HCT116 (cell line): ENCODE data around the gene NLRP5. TPM values are rescaled to one million over a fixed set of nuclear protein-coding genes. Genes with fewer than 3 reads are reported as not detected.

ENCODE experiments used
- ATAC-seq: fragments of 200-7000 bp; cut with Tn5 transposase; 2 replicates; pipeline ENCODE4 v1.9.1; 2020; ENCODE audit warnings: mild to moderate bottlenecking, moderate library complexity
- BruUV-seq: library from RNA; stranded (reverse); fragments of 400-500 nt; replicated peaks from 2 replicates; lab custom pipeline; 2021; lab: Mats Ljungman, UMichigan
- CTCF ChIA-PET: fragments of 300-600 bp; sonication (Branson Sonifier 250); formaldehyde crosslinking; loops from one replicate; lab custom pipeline; 2021; ENCODE audit warnings: antibody characterized with exemption; lab: Charles Lee
- POLR2A ChIA-PET: fragments of 300-600, 350-600 bp; sonication (Branson Sonifier 250); formaldehyde crosslinking; loops from one replicate; lab custom pipeline; 2021; ENCODE audit warnings: antibody characterized with exemption; lab: Charles Lee
- RAD21 ChIA-PET, 2 experiments: fragments of 300-600 bp; sonication (Branson Sonifier 250); formaldehyde crosslinking; loops; one replicate each; lab custom pipeline; 2023; ENCODE audit warnings: low total read pairs in 2 of 2; ENCODE audit not compliant: uncharacterized antibody in 2 of 2, unreplicated experiment in 2 of 2, low non-redundant PET in 1 of 2; lab: Charles Lee
- DNase-seq: peaks from one replicate; pipeline ENCODE4 v3.0.0-alpha.2; 2010; ENCODE audit warnings: low read depth, low spot score
- H2AFZ ChIP-seq: fragments of 200-600 bp; shearing (Covaris generic), sonication (generic); 2 replicates; pipeline ENCODE4 v1.6.1; 2017; ENCODE audit warnings: low read depth, mixed run types, mixed read lengths, antibody characterized with exemption, low read length; ENCODE audit not compliant: poor library complexity, severe bottlenecking
- H3K27ac ChIP-seq: 2 replicates; pipeline ENCODE4 v1.5.1; 2012; ENCODE audit warnings: low read depth, low read length
- H3K27me3 ChIP-seq: fragments of 200-600 bp; sonication (generic); 2 replicates; pipeline ENCODE4 v1.6.1; 2016; ENCODE audit warnings: mixed run types, low read length, mixed read lengths; ENCODE audit not compliant: insufficient read depth
- H3K36me3 ChIP-seq, 2 experiments: fragments of 200-500 bp in 1 of 2; fragments of 200-600 bp in 1 of 2; sonication (Bioruptor generic) in 1 of 2; sonication (generic) in 1 of 2; 2 replicates each; pipeline versions ENCODE4 v1.5.1 to v1.6.1; 2014 to 2016; ENCODE audit warnings: low read length in 2 of 2, inconsistent platforms in 1 of 2, mixed read lengths in 1 of 2, mixed run types in 1 of 2; ENCODE audit not compliant: insufficient read depth in 2 of 2, control insufficient read depth in 1 of 2
- H3K4me1 ChIP-seq, 2 experiments: fragments of 200-600 bp in 1 of 2; sonication (generic) in 1 of 2; 2 replicates each; pipeline versions ENCODE4 v1.5.1 to v1.6.1; 2012 to 2017; ENCODE audit warnings: low read length in 2 of 2, inconsistent platforms in 1 of 2, mild to moderate bottlenecking in 1 of 2, mixed read lengths in 1 of 2, mixed run types in 1 of 2, moderate library complexity in 1 of 2; ENCODE audit not compliant: insufficient read depth in 2 of 2, control insufficient read depth in 1 of 2
- H3K4me2 ChIP-seq: fragments of 200-600 bp; sonication (generic); 2 replicates; pipeline ENCODE4 v1.6.1; 2017; ENCODE audit warnings: mixed run types, low read length, mixed read lengths
- H3K4me3 ChIP-seq, 2 experiments: fragments of 200-600 bp in 1 of 2; sonication (generic) in 1 of 2; replicated peaks in 1 of 2; 2 replicates each; pipeline ENCODE4 v1.5.1; 2011 to 2016; ENCODE audit warnings: low read length in 2 of 2, control low read depth in 1 of 2, low read depth in 1 of 2, mild to moderate bottlenecking in 1 of 2, mixed read lengths in 1 of 2, mixed run types in 1 of 2
- H3K79me2 ChIP-seq: fragments of 200-600 bp; sonication (generic); 2 replicates; pipeline ENCODE4 v1.6.1; 2017; ENCODE audit warnings: mild to moderate bottlenecking, mixed run types, low read length, moderate library complexity, mixed read lengths; ENCODE audit not compliant: insufficient read depth
- H3K9ac ChIP-seq: fragments of 200-600 bp; sonication (generic); 2 replicates; pipeline ENCODE4 v1.6.1; 2016; ENCODE audit warnings: low read length, mixed read lengths
- H3K9me2 ChIP-seq: fragments of 200-600 bp; sonication (generic), shearing (Covaris generic); 2 replicates; pipeline ENCODE4 v1.6.1; 2017; ENCODE audit warnings: mixed run types, mild to moderate bottlenecking, moderate library complexity; ENCODE audit not compliant: insufficient read depth
- H3K9me3 ChIP-seq, 2 experiments: fragments of 200-500 bp in 1 of 2; fragments of 200-600 bp in 1 of 2; sonication (Bioruptor generic) in 1 of 2; sonication (generic) in 1 of 2; 2 replicates each; pipeline ENCODE4 v1.6.1; 2014 to 2017; ENCODE audit warnings: low read length in 2 of 2, mixed read lengths in 2 of 2, inconsistent platforms in 1 of 2, low read depth in 1 of 2, mild to moderate bottlenecking in 1 of 2, mixed run types in 1 of 2, moderate library complexity in 1 of 2; ENCODE audit not compliant: control insufficient read depth in 1 of 2, insufficient read depth in 1 of 2
- H4K20me1 ChIP-seq: fragments of 200-600 bp; sonication (generic), shearing (Covaris generic); 2 replicates; pipeline ENCODE4 v1.6.1; 2017; ENCODE audit warnings: mixed run types, mild to moderate bottlenecking, moderate library complexity; ENCODE audit not compliant: insufficient read depth
- EZH2 ChIP-seq: fragments of 200-600 bp; sonication (generic); IDR thresholded peaks from 2 replicates; pipeline ENCODE4 v1.6.1; 2017; ENCODE audit warnings: antibody characterized with exemption, mixed run types
- EZH2phosphoT487 ChIP-seq: fragments of 200-600 bp; IDR thresholded peaks from 2 replicates; pipeline ENCODE4 v1.6.1; 2018; ENCODE audit warnings: antibody characterized with exemption, borderline replicate concordance
- MAX ChIP-seq: IDR thresholded peaks from 2 replicates; pipeline ENCODE4 v1.6.1; 2012
- RAD21 ChIP-seq: IDR thresholded peaks from 2 replicates; pipeline ENCODE4 v1.6.1; 2012; ENCODE audit warnings: low read depth, mild to moderate bottlenecking
- SP1 ChIP-seq: IDR thresholded peaks from 2 replicates; pipeline ENCODE4 v1.6.1; 2012; ENCODE audit warnings: low read depth
- intact Hi-C: fragments of 100-400 bp; cut with micrococcal nuclease; formaldehyde crosslinking; loops from 2 replicates; pipeline ENCODE4 v1.10.0; 2022
- total RNA-seq: library from RNA; stranded (reverse); gene quantifications from one replicate; pipeline ENCODE4 v1.2.1, GENCODE V29; 2021; ENCODE audit not compliant: unreplicated experiment
- TF ChIP-seq, protein P1 (sequence below), 3 experiments: fragments of 200-600 bp in 1 of 3; sonication (generic) in 1 of 3; IDR thresholded peaks in 2 of 3; conservative IDR thresholded peaks in 1 of 3; 2 replicates each; pipeline ENCODE4 v1.5.1; 2012 to 2017; ENCODE audit warnings: low read depth in 2 of 3, low read length in 2 of 3, antibody characterized with exemption in 1 of 3, borderline replicate concordance in 1 of 3, control low read depth in 1 of 3, mild to moderate bottlenecking in 1 of 3, mixed read lengths in 1 of 3, mixed run types in 1 of 3, moderate library complexity in 1 of 3; ENCODE audit not compliant: insufficient read depth in 1 of 3
- TF ChIP-seq, protein P2 (sequence below): IDR thresholded peaks from 2 replicates; pipeline ENCODE4 v1.6.1; 2012; ENCODE audit warnings: low read depth

NLRP5 gene
- total RNA-seq, 1 experiment from 2014 or later: 0.30 TPM

DNA sequence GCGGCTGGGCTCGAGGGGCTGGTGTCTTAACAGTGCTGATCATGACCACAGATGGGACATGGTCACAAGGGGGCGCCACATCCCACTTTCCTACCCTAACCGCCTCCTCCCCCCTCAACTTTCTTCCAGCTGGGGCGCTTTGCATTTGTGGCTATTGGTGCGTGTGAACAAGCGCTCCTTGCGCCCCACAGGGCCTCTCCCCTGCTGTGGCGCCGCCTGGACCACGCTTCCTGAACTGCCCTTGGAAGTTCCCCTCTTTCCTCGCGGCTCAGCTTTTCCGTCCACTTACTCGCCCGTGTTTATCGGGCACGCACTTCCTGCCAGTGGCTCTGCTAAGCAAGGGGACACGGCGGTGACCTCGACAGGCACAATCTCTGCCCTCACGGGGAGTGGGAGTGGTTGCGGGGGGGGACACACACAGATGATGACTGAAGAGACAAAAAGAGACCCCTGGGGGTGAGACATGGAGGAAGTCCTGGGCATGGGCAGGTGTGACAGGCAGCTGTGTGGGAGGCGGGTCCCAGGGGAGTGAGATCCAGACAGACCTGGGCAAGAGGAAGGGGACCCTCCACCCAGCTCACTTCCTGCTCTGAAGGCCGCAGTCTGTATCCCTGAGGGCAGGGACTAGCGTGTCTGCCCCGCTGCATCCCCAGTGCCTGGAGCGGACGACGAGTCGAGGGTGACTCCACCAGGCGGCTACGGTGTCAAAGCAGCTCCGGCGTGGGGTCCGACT, 94.3 kb downstream of the NLRP5 start:
- DNase-seq (peak; percentile 39), ATAC-seq (peak; percentile 82)
- H3K9me2 ChIP-seq: no peaks in the 10 kb centered on the region
- peaks cover 0 to 8% of the 10 kb centered on the region in 2 experiments; a peak in 1 of 4 replicates for H3K9me3 ChIP-seq
- peaks cover 3% of the 10 kb centered on the region; the same call in 1 of the 2 replicates for H4K20me1 ChIP-seq
- ChIA-PET RAD21 (interaction anchor here (0.6 to 1.3 kb wide), 3 partner anchors 87 to 253 kb away, joined by 3 to 4 read pairs (median 3); no protein-coding TSS in a partner anchor), POLR2A (no interaction called here), CTCF (interaction anchor here (0.6 to 2.9 kb wide), 8 partner anchors 10 to 267 kb away, joined by 3 to 34 read pairs (median 4); no protein-coding TSS in a partner anchor)
- H3K27me3 ChIP-seq: no peaks in the 10 kb centered on the region
- H3K27ac ChIP-seq: no peak overlapping the region
- H3K4me1 ChIP-seq: peaks cover 6 to 7% of the 10 kb centered on the region in 2 experiments; a peak in 3 of 4 replicates
- no peak overlapping the region for H3K4me3 ChIP-seq
- intact Hi-C loops: no loop called here
- no peaks in the 10 kb centered on the region for H3K79me2 ChIP-seq
- BruUV-seq: no TSS peak
- peak overlapping the region; percentile 52 for H3K4me2 ChIP-seq
- no peaks in the 10 kb centered on the region for H3K36me3 ChIP-seq
- TF ChIP-seq EZH2 (no peak), EZH2phosphoT487 (no peak), RAD21 (peak; percentile 61), SP1 (no peak)
- TF ChIP-seq, protein P1, sequence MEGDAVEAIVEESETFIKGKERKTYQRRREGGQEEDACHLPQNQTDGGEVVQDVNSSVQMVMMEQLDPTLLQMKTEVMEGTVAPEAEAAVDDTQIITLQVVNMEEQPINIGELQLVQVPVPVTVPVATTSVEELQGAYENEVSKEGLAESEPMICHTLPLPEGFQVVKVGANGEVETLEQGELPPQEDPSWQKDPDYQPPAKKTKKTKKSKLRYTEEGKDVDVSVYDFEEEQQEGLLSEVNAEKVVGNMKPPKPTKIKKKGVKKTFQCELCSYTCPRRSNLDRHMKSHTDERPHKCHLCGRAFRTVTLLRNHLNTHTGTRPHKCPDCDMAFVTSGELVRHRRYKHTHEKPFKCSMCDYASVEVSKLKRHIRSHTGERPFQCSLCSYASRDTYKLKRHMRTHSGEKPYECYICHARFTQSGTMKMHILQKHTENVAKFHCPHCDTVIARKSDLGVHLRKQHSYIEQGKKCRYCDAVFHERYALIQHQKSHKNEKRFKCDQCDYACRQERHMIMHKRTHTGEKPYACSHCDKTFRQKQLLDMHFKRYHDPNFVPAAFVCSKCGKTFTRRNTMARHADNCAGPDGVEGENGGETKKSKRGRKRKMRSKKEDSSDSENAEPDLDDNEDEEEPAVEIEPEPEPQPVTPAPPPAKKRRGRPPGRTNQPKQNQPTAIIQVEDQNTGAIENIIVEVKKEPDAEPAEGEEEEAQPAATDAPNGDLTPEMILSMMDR (IDR thresholded peaks at IDR 0.05 in 2 of 3, conservative IDR thresholded peaks at IDR 0.05 in 1 of 3; ENCODE audit: borderline replicate concordance in 1 of 3, insufficient read depth in 1 of 3, low read depth in 2 of 3, low read length in 2 of 3): peak; percentile 44 to 53 (median 53); a peak in 5 of 6 replicates
- H3K9ac ChIP-seq: no peak overlapping the region
- no peak overlapping the region for H2AFZ ChIP-seq

GRCh38 chr19:56083668-56084067, 97.1 kb downstream of the NLRP5 start:
- H3K4me3 ChIP-seq: no peak overlapping the region
- H3K36me3 ChIP-seq: no peaks in the 10 kb centered on the region
- POLR2A ChIA-PET: no interaction called here
- intact Hi-C loops: no loop called here
- CTCF ChIA-PET: interaction anchor here (1.4 kb wide), 1 partner anchor 11 kb away, joined by 3 read pairs; no protein-coding TSS in a partner anchor
- peaks cover 6 to 7% of the 10 kb centered on the region in 2 experiments; a peak in 3 of 4 replicates for H3K4me1 ChIP-seq
- no peaks in the 10 kb centered on the region for H3K27me3 ChIP-seq
- no peaks in the 10 kb centered on the region for H3K9me2 ChIP-seq
- H3K79me2 ChIP-seq: no peaks in the 10 kb centered on the region
- TF ChIP-seq MAX: no peak
- TF ChIP-seq, protein P2, sequence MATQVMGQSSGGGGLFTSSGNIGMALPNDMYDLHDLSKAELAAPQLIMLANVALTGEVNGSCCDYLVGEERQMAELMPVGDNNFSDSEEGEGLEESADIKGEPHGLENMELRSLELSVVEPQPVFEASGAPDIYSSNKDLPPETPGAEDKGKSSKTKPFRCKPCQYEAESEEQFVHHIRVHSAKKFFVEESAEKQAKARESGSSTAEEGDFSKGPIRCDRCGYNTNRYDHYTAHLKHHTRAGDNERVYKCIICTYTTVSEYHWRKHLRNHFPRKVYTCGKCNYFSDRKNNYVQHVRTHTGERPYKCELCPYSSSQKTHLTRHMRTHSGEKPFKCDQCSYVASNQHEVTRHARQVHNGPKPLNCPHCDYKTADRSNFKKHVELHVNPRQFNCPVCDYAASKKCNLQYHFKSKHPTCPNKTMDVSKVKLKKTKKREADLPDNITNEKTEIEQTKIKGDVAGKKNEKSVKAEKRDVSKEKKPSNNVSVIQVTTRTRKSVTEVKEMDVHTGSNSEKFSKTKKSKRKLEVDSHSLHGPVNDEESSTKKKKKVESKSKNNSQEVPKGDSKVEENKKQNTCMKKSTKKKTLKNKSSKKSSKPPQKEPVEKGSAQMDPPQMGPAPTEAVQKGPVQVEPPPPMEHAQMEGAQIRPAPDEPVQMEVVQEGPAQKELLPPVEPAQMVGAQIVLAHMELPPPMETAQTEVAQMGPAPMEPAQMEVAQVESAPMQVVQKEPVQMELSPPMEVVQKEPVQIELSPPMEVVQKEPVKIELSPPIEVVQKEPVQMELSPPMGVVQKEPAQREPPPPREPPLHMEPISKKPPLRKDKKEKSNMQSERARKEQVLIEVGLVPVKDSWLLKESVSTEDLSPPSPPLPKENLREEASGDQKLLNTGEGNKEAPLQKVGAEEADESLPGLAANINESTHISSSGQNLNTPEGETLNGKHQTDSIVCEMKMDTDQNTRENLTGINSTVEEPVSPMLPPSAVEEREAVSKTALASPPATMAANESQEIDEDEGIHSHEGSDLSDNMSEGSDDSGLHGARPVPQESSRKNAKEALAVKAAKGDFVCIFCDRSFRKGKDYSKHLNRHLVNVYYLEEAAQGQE: peak; percentile 55
- BruUV-seq: no TSS peak
- peaks cover 5% of the 10 kb centered on the region; the same call in 1 of the 2 replicates for H4K20me1 ChIP-seq
- no peak for DNase-seq
- H3K9me3 ChIP-seq: no peaks in the 10 kb centered on the region
- RAD21 ChIA-PET: no interaction called here
- no peak overlapping the region for H3K27ac ChIP-seq
- H3K4me2 ChIP-seq: no peak overlapping the region
- no peak overlapping the region for H2AFZ ChIP-seq
- ATAC-seq: no peak
- no peak overlapping the region for H3K9ac ChIP-seq
